ENCODE data around the gene COL1A2. TPM values are rescaled to one million over a fixed set of nuclear protein-coding genes. Genes with fewer than 3 reads are reported as not detected.

The COL1A2 gene
- total RNA-seq, 1 experiment from 2014 or later = 3.0 TPM

DNA sequence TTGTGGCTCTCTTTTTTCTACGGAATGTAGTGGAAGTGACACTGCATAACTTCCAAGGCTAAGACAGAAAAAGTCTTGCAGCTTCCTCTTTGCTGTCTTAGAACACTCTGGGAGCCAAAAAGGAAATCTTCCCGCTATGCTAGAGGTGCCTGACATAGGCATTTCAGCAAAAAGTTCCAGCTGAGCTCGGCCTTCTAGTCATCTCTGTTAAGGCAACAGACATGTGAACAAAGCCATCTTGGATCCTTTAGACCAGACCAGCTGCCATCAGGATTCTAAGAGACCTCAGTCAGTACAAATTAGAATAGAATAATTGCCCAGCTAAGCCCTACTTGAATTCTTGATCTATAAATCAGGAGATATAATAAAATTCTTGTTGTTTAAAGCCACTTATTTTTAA, 16.3 kb upstream of the COL1A2 start:
- TF ChIP-seq CBX3 (IDR thresholded peaks at IDR 0.05; ENCODE audit: low read depth) = no peak
- no peak for TF ChIP-seq CEBPB (IDR thresholded peaks at IDR 0.05; ENCODE audit: low read depth)
- TF ChIP-seq SRF (IDR thresholded peaks at IDR 0.05; ENCODE audit: low read depth) = no peak
- TF ChIP-seq FOSL1 (IDR thresholded peaks at IDR 0.05; ENCODE audit: low read depth) = no peak
- TF ChIP-seq ZNF274 (IDR thresholded peaks at IDR 0.05; ENCODE audit: low read depth, low read length) = no peak
- TF ChIP-seq MAX (IDR thresholded peaks at IDR 0.05) = no peak
- TF ChIP-seq, protein P1, sequence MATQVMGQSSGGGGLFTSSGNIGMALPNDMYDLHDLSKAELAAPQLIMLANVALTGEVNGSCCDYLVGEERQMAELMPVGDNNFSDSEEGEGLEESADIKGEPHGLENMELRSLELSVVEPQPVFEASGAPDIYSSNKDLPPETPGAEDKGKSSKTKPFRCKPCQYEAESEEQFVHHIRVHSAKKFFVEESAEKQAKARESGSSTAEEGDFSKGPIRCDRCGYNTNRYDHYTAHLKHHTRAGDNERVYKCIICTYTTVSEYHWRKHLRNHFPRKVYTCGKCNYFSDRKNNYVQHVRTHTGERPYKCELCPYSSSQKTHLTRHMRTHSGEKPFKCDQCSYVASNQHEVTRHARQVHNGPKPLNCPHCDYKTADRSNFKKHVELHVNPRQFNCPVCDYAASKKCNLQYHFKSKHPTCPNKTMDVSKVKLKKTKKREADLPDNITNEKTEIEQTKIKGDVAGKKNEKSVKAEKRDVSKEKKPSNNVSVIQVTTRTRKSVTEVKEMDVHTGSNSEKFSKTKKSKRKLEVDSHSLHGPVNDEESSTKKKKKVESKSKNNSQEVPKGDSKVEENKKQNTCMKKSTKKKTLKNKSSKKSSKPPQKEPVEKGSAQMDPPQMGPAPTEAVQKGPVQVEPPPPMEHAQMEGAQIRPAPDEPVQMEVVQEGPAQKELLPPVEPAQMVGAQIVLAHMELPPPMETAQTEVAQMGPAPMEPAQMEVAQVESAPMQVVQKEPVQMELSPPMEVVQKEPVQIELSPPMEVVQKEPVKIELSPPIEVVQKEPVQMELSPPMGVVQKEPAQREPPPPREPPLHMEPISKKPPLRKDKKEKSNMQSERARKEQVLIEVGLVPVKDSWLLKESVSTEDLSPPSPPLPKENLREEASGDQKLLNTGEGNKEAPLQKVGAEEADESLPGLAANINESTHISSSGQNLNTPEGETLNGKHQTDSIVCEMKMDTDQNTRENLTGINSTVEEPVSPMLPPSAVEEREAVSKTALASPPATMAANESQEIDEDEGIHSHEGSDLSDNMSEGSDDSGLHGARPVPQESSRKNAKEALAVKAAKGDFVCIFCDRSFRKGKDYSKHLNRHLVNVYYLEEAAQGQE (IDR thresholded peaks at IDR 0.05; ENCODE audit: low read depth) = no peak
- TF ChIP-seq EGR1 (IDR thresholded peaks at IDR 0.05; ENCODE audit: low read depth) = no peak
- H4K20me1 ChIP-seq (ENCODE audit: insufficient read depth) = no peaks in the 10 kb centered on the region
- DNase-seq (ENCODE audit: low read depth, low spot score) = no peak
- no TSS peak for BruUV-seq (replicated peaks)
- no peak overlapping the region for H3K27ac ChIP-seq (ENCODE audit: low read depth, low read length)
- no peaks in the 10 kb centered on the region for H3K9me3 ChIP-seq (ENCODE audit: control insufficient read depth in 1 of 2, insufficient read depth in 1 of 2, low read depth in 1 of 2, low read length in 2 of 2)
- ChIA-PET POLR2A (no interaction called here), RAD21 (ENCODE audit: low non-redundant PET in 1 of 2, low total read pairs in 2 of 2, uncharacterized antibody in 2 of 2, unreplicated experiment in 2 of 2) (no interaction called here), CTCF (interaction anchor here (1.5 kb wide), 1 partner anchor 17 kb away, joined by 4 read pairs; no protein-coding TSS in a partner anchor)
- H3K79me2 ChIP-seq (ENCODE audit: insufficient read depth, low read length) = no peaks in the 10 kb centered on the region
- no peak for ATAC-seq
- no peaks in the 10 kb centered on the region for H3K4me1 ChIP-seq (ENCODE audit: control insufficient read depth in 1 of 2, insufficient read depth in 2 of 2, low read length in 2 of 2)
- H3K9ac ChIP-seq (ENCODE audit: low read length) = no peak overlapping the region
- no peaks in the 10 kb centered on the region for H3K9me2 ChIP-seq (ENCODE audit: insufficient read depth)
- no peak overlapping the region for H2AFZ ChIP-seq (ENCODE audit: low read depth, low read length, poor library complexity, severe bottlenecking)
- no peak overlapping the region for H3K4me2 ChIP-seq (ENCODE audit: low read length)
- no peaks in the 10 kb centered on the region for H3K27me3 ChIP-seq (ENCODE audit: insufficient read depth, low read length)
- no peaks in the 10 kb centered on the region for H3K36me3 ChIP-seq (ENCODE audit: control insufficient read depth in 1 of 2, insufficient read depth in 2 of 2, low read length in 2 of 2)
- H3K4me3 ChIP-seq (replicated peaks in 1 of 2; ENCODE audit: low read depth in 1 of 2, low read length in 2 of 2) = no peak overlapping the region
- intact Hi-C loops (cut with micrococcal nuclease) = no loop called here

All from HCT116 (cell line).